ENCODE results near the gene COL1A1.
A peak's percentile ranks its signal among the peaks of the same experiment; 100 is the strongest.

Gene COL1A1

GRCh38 chr17:50205963-50206505 lies 4.6 kb upstream of the COL1A1 start:
- Histone ChIP-seq H3K4me1 (ENCODE audit: control insufficient read depth in 1 of 2, insufficient read depth in 2 of 2, low read length in 2 of 2) (peaks cover 5 to 47% of the 10 kb centered on the region in 2 donors), H3K36me3 (ENCODE audit: control insufficient read depth in 1 of 2, insufficient read depth in 2 of 2, low read length in 2 of 2) (peaks cover 0 to 10% of the 10 kb centered on the region in 2 donors), H3K4me3 (ENCODE audit: low read depth in 1 of 2, low read length in 2 of 2) (no peak overlapping the region), H3K27ac (ENCODE audit: low read length) (peak overlapping the region; percentile 27), H3K27me3 (ENCODE audit: low read depth, low read length) (peaks cover 6% of the 10 kb centered on the region), H3K9me3 (ENCODE audit: control insufficient read depth in 1 of 2, low read length in 2 of 2) (no peaks in the 10 kb centered on the region)

GRCh38 chr17:50205111-50205962 lies 3.9 kb upstream of the COL1A1 start:
- no peaks in the 10 kb centered on the region for H3K9me3 ChIP-seq (ENCODE audit: control insufficient read depth in 1 of 2, low read length in 2 of 2)
- peak overlapping the region; percentile 27 for H3K27ac ChIP-seq (ENCODE audit: low read length)
- peaks cover 4 to 40% of the 10 kb centered on the region in 2 donors for H3K4me1 ChIP-seq (ENCODE audit: control insufficient read depth in 1 of 2, insufficient read depth in 2 of 2, low read length in 2 of 2)
- H3K4me3 ChIP-seq (ENCODE audit: low read depth in 1 of 2, low read length in 2 of 2) = no peak overlapping the region
- peaks cover 0 to 11% of the 10 kb centered on the region in 2 donors for H3K36me3 ChIP-seq (ENCODE audit: control insufficient read depth in 1 of 2, insufficient read depth in 2 of 2, low read length in 2 of 2)
- H3K27me3 ChIP-seq (ENCODE audit: low read depth, low read length) = peaks cover 8% of the 10 kb centered on the region

- Histone ChIP-seq H3K4me3 (ENCODE audit: low read depth in 1 of 2, low read length in 2 of 2) (no peak overlapping the region), H3K36me3 (ENCODE audit: control insufficient read depth in 1 of 2, insufficient read depth in 2 of 2, low read length in 2 of 2) (peaks cover 0 to 5% of the 10 kb centered on the region in 2 donors), H3K27ac (ENCODE audit: low read length) (no peak overlapping the region), H3K27me3 (ENCODE audit: low read depth, low read length) (peaks cover 8% of the 10 kb centered on the region), H3K9me3 (ENCODE audit: control insufficient read depth in 1 of 2, low read length in 2 of 2) (no peaks in the 10 kb centered on the region), H3K4me1 (ENCODE audit: control insufficient read depth in 1 of 2, insufficient read depth in 2 of 2, low read length in 2 of 2) (peaks cover 0 to 46% of the 10 kb centered on the region in 2 donors)
These were observed 3.0 kb upstream of the COL1A1 start for GRCh38 chr17:50204431-50204830.

GRCh38 chr17:50203604-50204345 lies 2.3 kb upstream of the COL1A1 start:
- H3K36me3 ChIP-seq (ENCODE audit: control insufficient read depth in 1 of 2, insufficient read depth in 2 of 2, low read length in 2 of 2) = peaks cover 0 to 5% of the 10 kb centered on the region in 2 donors
- peaks cover 8% of the 10 kb centered on the region for H3K27me3 ChIP-seq (ENCODE audit: low read depth, low read length)
- peaks cover 0 to 50% of the 10 kb centered on the region in 2 donors for H3K4me1 ChIP-seq (ENCODE audit: control insufficient read depth in 1 of 2, insufficient read depth in 2 of 2, low read length in 2 of 2)
- peak overlapping the region; percentile 23 for H3K27ac ChIP-seq (ENCODE audit: low read length)
- H3K4me3 ChIP-seq (ENCODE audit: low read depth in 1 of 2, low read length in 2 of 2) = no peak overlapping the region
- H3K9me3 ChIP-seq (ENCODE audit: control insufficient read depth in 1 of 2, low read length in 2 of 2) = no peaks in the 10 kb centered on the region

- Histone ChIP-seq H3K36me3 (ENCODE audit: control insufficient read depth in 1 of 2, insufficient read depth in 2 of 2, low read length in 2 of 2) (peaks cover 2 to 11% of the 10 kb centered on the region in 2 donors), H3K4me1 (ENCODE audit: control insufficient read depth in 1 of 2, insufficient read depth in 2 of 2, low read length in 2 of 2) (peaks cover 5 to 51% of the 10 kb centered on the region in 2 donors), H3K27ac (ENCODE audit: low read length) (no peak overlapping the region), H3K9me3 (ENCODE audit: control insufficient read depth in 1 of 2, low read length in 2 of 2) (no peaks in the 10 kb centered on the region), H3K4me3 (ENCODE audit: low read depth in 1 of 2, low read length in 2 of 2) (no peak overlapping the region), H3K27me3 (ENCODE audit: low read depth, low read length) (peaks cover 8% of the 10 kb centered on the region)
These were observed 1.7 kb upstream of the COL1A1 start for GRCh38 chr17:50203086-50203485.

GRCh38 chr17:50200457-50201275 lies 765 bp downstream of the COL1A1 start:
- Histone ChIP-seq H3K36me3 (ENCODE audit: control insufficient read depth in 1 of 2, insufficient read depth in 2 of 2, low read length in 2 of 2) (peaks cover 25 to 35% of the 10 kb centered on the region in 2 donors), H3K27me3 (ENCODE audit: low read depth, low read length) (peaks cover 8% of the 10 kb centered on the region), H3K4me1 (ENCODE audit: control insufficient read depth in 1 of 2, insufficient read depth in 2 of 2, low read length in 2 of 2) (peaks cover 14 to 56% of the 10 kb centered on the region in 2 donors), H3K9me3 (ENCODE audit: control insufficient read depth in 1 of 2, low read length in 2 of 2) (no peaks in the 10 kb centered on the region), H3K27ac (ENCODE audit: low read length) (peak overlapping the region; percentile 87), H3K4me3 (ENCODE audit: low read depth in 1 of 2, low read length in 2 of 2) (peak overlapping the region; percentile 69 to 82)

- peaks cover 14 to 59% of the 10 kb centered on the region in 2 donors for H3K4me1 ChIP-seq (ENCODE audit: control insufficient read depth in 1 of 2, insufficient read depth in 2 of 2, low read length in 2 of 2)
- peaks cover 32 to 42% of the 10 kb centered on the region in 2 donors for H3K36me3 ChIP-seq (ENCODE audit: control insufficient read depth in 1 of 2, insufficient read depth in 2 of 2, low read length in 2 of 2)
- no peaks in the 10 kb centered on the region for H3K9me3 ChIP-seq (ENCODE audit: control insufficient read depth in 1 of 2, low read length in 2 of 2)
- H3K4me3 ChIP-seq (ENCODE audit: low read depth in 1 of 2, low read length in 2 of 2) = peak overlapping the region; percentile 69 to 82
- H3K27me3 ChIP-seq (ENCODE audit: low read depth, low read length) = peaks cover 8% of the 10 kb centered on the region
- H3K27ac ChIP-seq (ENCODE audit: low read length) = peak overlapping the region; percentile 51
These were observed 1.5 kb downstream of the COL1A1 start for GRCh38 chr17:50199803-50200456.

- Histone ChIP-seq H3K27me3 (ENCODE audit: low read depth, low read length) (peaks cover 8% of the 10 kb centered on the region), H3K9me3 (ENCODE audit: control insufficient read depth in 1 of 2, low read length in 2 of 2) (no peaks in the 10 kb centered on the region), H3K4me3 (ENCODE audit: low read depth in 1 of 2, low read length in 2 of 2) (peak overlapping the region; percentile 69 to 82), H3K36me3 (ENCODE audit: control insufficient read depth in 1 of 2, insufficient read depth in 2 of 2, low read length in 2 of 2) (peaks cover 35 to 49% of the 10 kb centered on the region in 2 donors), H3K4me1 (ENCODE audit: control insufficient read depth in 1 of 2, insufficient read depth in 2 of 2, low read length in 2 of 2) (peaks cover 14 to 55% of the 10 kb centered on the region in 2 donors), H3K27ac (ENCODE audit: low read length) (no peak overlapping the region)
These were observed 2.1 kb downstream of the COL1A1 start for GRCh38 chr17:50199211-50199802.

- Histone ChIP-seq H3K27me3 (ENCODE audit: low read depth, low read length) (peaks cover 8% of the 10 kb centered on the region), H3K4me3 (ENCODE audit: low read depth in 1 of 2, low read length in 2 of 2) (peak overlapping the region in 1 of 2 donors; percentile 13), H3K36me3 (ENCODE audit: control insufficient read depth in 1 of 2, insufficient read depth in 2 of 2, low read length in 2 of 2) (peaks cover 39 to 58% of the 10 kb centered on the region in 2 donors), H3K27ac (ENCODE audit: low read length) (peak overlapping the region; percentile 72), H3K4me1 (ENCODE audit: control insufficient read depth in 1 of 2, insufficient read depth in 2 of 2, low read length in 2 of 2) (peaks cover 14 to 61% of the 10 kb centered on the region in 2 donors), H3K9me3 (ENCODE audit: control insufficient read depth in 1 of 2, low read length in 2 of 2) (no peaks in the 10 kb centered on the region)
These were observed 3.3 kb downstream of the COL1A1 start for GRCh38 chr17:50198026-50198669.
